GM20431 (cell line): Measurements from ENCODE around the gene SZT2.

Source experiments
- in situ Hi-C: fragments of 300-500 bp; cut with MseI, MboI; formaldehyde crosslinking; loops from one replicate; pipeline ENCODE4 v1.15.0; 2020; ENCODE audit warnings: low sequenced_read_pairs; ENCODE audit not compliant: unreplicated experiment

SZT2 gene

DNA sequence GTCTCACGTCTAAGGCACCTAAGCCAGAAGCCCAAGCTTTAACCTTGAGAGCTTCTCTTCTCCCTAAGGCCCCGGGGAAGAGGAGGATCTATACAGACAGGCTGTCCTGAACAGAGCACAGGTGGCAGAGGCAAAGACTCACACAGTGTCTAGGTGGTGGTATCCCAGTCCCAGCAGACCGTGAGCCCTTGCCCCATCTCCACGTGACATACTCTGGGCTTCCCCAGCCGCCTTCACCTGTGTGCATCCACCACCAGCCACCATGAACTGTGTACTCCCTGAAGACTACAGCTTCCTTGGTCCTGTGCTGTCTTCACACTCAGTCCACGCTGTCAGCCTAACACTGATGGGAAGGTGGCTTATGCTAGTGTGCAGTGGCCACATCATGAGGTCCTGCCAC is 31.7 kb downstream of the SZT2 start:
- in situ Hi-C loops, result no loop called here

DNA sequence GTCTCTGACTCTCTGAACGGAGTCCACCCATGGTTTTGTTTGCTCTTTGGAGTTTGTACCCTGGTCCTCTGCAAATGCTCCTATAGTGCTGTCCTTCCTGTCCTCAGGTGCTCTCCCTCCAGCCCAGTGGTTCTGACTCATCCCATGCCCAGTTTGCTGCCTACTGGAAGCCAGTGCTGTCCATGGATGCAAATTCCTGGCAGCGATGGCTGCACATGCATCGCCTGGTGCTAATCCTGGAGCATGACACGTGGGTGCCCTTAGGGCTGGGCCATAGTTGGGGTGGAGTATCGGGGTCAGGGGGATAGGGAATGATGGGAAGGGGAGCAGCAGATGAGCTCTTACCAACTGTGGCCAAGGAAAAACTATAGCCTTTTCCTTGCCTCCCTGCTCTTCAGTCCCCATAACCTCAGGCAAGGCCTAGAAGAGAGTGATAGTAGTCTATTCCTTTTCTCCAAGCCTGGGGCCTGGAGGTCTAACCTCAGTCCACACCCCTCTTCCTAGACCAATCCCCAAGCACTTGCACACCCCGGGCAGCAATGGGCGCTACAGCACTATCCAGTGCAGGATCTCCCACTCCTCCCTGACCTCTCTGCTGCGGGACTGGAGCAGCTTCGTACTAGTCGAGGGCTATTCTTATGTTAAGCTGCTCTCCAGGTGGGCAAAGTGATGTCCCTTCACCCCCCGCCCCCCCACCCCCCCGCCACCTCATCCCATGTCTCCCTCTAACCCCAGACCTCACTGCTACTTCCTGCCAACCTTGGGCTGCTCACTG is 32.5 kb downstream of the SZT2 start:
- in situ Hi-C loops, result no loop called here

DNA sequence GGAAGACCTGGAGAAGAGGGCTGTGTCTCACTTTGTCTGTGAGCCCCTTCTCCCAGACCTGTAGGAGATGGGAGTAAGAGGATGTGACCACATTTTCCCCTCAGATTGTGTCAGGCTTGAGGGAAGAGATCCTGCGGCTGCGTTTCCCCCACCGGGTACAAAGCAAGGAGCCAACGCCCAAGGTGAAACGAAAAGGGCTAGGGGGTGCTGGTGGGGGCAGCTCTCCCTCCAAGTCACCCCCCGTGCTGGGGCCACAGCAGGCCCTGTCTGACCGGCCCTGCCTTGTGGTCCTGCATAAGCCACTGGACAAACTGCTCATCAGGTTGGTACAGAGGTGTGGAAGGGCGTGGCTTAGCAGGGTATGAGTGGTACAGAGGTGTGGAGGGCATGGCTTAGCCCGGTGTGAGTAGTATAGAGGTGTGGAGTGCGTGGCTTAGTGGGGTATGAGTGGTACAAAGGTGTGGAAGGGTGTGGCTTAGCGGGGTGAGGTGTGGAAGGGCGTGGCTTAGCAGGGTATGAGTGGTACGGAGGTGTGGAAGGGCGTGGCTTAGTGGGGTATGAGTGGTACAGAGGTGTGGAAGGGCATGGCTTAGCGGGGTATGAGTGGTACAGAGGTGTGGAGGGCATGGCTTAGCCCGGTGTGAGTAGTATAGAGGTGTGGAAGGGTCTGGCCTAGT is 33.4 kb downstream of the SZT2 start:
- in situ Hi-C loops, result no loop called here

DNA sequence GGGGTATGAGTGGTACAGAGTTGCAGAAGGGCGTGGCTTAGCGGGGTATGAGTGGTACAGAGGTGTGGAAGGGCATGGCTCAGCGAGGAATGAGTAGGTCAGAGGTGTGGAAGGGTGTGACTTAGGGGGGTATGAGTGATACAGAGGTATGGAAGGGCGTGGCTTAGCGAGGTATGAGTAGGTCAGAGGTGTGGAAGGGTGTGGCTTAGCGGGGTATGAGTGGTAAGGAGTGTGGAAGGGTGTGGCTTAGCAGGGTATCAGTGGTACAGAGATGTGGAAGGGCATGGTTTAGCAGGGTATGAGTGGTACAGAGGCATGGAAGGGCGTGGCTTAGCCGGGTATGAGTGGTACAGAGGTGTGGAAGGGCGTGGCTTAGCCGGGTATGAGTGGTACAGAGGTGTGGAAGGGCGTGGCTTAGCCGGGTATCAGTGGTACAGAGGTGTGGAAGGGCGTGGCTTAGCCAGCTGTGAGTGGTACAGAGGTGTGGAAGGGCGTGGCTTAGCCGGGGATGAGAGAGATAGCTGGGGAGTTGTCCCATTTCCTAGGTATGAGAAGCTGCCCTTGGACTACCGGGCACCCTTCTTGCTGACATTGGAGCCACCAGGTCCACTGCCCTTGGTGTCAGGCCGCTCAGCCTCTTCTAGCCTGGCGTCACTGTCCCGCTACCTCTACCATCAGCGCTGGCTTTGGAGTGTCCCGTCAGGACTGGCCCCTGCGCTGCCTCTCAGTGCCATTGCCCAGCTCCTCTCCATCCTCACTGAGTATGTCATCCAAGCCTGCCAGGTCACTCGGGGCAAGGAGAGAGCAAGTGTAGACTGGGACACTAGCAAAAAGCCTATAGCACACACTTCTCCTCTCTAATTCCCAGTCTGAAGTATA is 34.2 kb downstream of the SZT2 start:
- in situ Hi-C loops, result no loop called here

DNA sequence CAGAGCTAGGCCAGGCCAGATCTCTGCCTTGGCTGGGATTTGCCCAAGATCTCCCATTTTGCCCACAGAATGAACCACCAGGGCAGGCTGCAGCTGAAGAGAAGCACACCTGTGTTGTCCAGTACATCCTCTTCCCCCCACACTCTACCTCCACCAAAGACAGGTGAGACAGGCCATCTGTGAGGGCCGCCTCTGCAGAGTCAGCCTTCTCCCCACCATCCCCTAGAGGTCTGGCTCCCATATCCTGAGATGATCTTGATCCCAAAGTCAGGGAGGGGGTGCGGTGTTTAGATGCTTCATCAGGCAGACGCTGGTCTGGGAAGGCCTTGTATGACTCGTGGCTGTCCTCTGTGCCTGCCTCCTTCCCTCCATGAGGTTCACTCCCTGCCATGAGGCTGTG is 35.3 kb downstream of the SZT2 start:
- in situ Hi-C loops, result no loop called here

DNA sequence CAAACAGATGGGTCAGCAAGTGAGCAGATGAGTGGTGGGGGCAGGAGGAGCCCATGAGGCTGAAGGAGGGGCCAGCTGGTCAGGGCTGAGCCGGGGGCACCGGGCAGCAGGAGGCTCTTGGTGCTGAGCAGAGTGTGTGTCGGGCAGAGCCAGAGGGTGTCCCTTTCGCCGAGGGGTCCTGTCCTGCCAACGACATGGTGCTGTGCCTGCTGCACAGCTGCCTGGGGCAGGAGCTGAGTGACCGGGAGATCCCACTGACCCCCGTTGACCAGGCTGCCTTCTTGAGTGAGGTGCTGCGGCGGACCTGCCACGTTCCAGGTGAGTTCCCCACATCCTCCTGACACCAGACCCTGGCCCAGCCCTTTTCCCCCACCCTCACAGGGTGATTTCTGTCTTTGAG is 36.5 kb downstream of the SZT2 start:
- in situ Hi-C loops, result no loop called here

DNA sequence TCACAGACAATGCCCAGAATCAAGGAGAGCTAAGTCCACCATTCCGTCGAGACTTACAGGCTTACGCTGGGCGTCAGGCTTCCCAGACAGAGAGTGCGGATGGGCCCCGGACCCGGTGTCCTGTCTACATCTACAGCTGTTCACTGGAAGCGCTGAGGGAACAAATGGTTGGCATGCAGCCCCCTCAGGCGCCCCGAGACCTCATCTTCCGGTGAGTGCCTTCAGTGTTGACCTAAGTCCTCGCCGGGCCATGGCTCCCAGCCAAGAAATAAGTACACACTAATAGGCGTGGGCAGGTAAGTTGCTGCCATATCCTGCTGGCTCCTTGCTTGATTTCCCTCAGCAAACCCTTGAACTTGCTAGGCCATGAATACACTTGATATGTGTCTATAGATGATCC is 37.8 kb downstream of the SZT2 start:
- in situ Hi-C loops, result no loop called here

DNA sequence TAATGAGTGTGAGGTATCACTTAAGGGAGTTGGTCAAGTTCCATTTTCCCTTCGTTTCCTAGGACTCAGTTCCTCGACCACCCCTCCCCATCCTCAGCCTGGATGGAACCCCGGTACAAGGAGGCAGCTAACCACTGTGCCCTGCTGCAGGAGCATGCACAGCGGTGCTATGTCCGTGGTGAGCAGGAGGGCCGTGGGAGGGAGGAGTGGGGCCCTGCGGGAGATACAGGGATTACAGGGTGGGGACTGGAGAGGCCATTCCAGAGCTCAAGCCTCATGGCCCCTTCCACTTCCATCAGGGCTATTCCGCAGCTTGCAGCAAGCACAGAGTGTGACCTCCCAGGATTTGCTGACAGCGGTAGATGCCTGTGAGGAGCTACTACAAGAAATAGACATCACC is 38.2 kb downstream of the SZT2 start:
- in situ Hi-C loops, result no loop called here

DNA sequence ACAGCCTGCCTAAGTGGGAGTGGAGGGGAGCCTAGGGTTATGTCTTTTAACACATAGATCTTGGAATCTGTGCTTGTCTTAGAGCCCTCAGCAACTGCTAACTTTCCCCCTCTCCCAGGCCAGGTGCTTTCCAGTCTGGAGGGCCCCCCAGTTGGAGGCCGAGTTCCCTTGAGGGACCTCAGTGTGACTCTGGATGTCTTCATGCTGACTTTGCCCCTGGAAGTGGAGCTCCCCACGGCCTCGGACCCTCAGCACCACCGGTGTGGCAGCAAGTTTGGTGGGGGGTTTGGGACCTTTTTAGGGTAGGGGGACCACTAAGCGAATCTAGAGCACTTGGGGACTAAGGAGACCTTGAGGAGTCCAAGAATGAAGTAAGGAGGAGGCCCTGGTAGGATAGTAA is 41.1 kb downstream of the SZT2 start:
- in situ Hi-C loops, result no loop called here

GRCh38 chr1:43431676-43432075 is 42.0 kb downstream of the SZT2 start:
- in situ Hi-C loops, result no loop called here

DNA sequence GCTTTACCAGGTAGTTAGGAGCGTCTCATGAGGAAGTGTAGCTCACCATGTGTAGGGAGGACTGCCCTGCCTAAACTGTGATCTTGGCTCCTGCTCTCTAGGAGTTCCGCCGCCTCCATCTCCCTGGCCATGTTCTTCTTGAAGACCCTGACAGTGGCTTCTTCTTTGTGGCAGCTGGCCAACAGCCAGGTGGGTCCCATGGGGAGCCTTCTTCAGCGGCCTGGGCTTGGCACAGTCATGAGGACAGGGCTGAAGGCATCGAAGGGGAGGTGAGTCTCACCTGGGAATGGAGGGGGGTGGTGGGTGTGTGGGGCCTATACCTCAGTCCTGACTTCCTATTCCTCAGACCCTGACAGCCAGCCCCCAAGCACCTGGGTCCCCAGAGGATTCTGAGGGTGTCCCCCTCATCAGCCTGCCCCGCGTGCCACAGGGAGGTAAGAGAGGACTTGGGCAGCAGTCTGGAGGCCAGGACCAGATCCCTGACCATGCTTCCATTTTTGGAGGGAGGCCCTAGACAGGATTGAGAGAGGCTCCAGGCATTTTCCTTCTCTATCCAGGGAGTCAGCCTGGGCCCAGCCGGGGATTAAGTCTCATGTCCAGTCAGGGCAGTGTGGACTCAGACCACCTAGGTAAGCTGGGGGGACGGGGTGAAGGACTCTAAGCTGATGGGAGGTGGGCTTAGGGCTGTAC is 42.6 kb downstream of the SZT2 start:
- in situ Hi-C loops, result no loop called here

DNA sequence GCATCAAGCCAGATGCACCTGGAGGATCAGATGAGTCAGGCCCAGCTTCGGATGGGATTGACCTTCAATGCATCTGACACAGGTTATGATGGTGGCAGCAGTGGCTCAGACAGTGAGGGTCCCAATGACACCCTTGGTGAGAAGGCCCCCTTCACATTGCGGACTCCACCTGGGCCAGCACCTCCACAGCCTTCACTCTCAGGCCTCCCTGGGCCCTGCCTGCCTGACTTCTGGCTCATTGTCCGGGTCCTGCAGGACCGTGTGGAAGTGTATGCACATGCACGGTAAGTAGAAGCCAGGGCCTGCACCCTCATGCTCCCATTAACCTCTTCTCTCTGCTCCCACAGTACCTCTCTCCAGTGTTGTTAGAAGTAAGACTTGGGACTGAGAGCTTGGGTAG is 43.2 kb downstream of the SZT2 start:
- in situ Hi-C loops, result no loop called here

DNA sequence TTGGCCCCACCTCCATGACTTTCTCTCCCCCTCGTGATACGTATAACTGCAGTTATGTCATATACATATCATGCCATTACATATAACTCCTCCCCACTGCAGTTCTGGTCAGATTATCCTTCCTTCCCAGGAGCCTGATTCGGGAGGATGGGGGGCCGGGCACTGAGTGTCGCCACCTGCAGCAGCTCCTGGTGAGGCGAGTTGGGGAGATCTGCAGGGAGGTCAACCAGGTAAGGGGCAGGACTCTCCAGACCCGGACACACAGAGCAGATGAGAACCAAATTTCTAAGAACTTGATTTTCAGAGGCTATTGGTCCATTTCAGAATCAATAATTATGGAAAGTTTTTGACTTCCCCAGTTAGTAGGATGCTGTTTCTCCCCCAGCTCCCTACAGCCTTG is 44.6 kb downstream of the SZT2 start:
- in situ Hi-C loops, result no loop called here

GRCh38 chr1:43435146-43436145 is 45.7 kb downstream of the SZT2 start:
- in situ Hi-C loops, result no loop called here

GRCh38 chr1:43436371-43436770 is 46.7 kb downstream of the SZT2 start:
- in situ Hi-C loops, result no loop called here

DNA sequence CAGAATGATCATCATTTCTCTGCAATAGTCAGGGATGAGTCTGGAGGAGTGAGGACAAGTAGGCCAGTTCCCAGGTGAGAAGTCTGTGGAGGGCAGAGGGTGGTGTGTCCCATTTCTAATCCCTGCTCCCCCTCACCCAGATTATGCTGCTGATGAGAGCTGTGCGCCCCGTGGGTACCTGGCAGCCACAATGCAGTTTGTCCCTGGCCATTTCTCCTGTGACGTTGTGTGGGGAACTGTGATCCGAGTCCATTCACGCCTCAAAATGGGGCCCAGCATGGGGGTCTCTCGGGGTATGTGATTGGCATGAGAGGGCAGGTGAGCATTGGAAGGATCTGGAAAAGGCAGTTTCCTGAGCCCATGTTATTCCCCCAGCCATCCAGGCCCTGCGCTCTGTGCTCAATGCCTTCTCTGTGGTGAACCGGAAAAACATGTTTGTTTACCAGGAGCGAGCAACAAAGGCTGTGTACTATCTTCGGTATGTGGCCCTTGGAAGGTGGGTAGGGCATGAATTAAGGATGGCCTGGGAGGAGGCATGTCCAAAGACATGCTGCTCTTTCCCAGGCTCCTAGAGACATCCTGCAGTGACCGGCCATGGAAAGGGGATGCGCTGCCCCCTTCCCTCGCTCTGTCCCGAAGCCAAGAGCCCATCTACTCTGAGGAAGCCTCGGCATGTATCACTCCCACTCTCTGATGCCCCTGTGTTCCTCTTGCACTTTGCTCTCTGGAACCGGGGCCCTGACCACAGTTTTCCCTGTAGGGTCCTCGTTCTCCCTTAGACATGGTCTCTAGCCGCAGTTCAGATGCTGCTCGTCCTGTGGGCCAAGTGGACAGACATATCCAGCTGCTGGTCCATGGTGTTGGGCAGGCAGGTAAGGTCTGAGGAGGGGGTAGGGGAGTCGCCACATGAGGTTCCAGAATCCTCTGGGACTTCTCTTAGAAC is 47.6 kb downstream of the SZT2 start:
- in situ Hi-C loops, result no loop called here

- in situ Hi-C loops, result no loop called here
Observed at GRCh38 chr1:43438006-43438405, 48.3 kb downstream of the SZT2 start.

GRCh38 chr1:43438576-43438952 is 48.9 kb downstream of the SZT2 start:
- in situ Hi-C loops, result no loop called here
